K562 (cell line): Measurements from ENCODE around the gene NACC1. TPM values are rescaled to one million over a fixed set of nuclear protein-coding genes. Genes with fewer than 3 reads are reported as not detected.

ENCODE experiments used
- AFF1 ChIP-seq, 2 experiments: fragments of 450-650 bp; IDR thresholded peaks; 2 replicates each; pipeline ENCODE4 v1.6.1; 2018; ENCODE audit warnings: mild to moderate bottlenecking in 2 of 2, low read depth in 1 of 2; ENCODE audit not compliant: partially characterized antibody in 2 of 2
- DLX4 ChIP-seq: fragments of 250-450 bp; sonication (Bioruptor Pico); IDR thresholded peaks from 2 replicates; pipeline ENCODE4 v1.6.1; 2021; ENCODE audit warnings: mild to moderate bottlenecking
- ETV6 ChIP-seq, 3 experiments: fragments of 150-350 bp in 1 of 3; sonication (generic) in 1 of 3; formaldehyde crosslinking in 1 of 3; IDR thresholded peaks; 2 replicates each; pipeline versions ENCODE4 v1.6.1 to v1.8.0; 2014 to 2022; ENCODE audit warnings: borderline replicate concordance in 2 of 3, low read depth in 2 of 3, antibody characterized with exemption in 1 of 3, low read length in 1 of 3, mild to moderate bottlenecking in 1 of 3, missing genetic modification reagents in 1 of 3
- FOS ChIP-seq: IDR thresholded peaks from 3 replicates; pipeline ENCODE4 v1.6.1; 2011; ENCODE audit not compliant: insufficient read length; ENCODE audit errors: extremely low read depth
- MAFG ChIP-seq: fragments of 450-650 bp; conservative IDR thresholded peaks from 2 replicates; pipeline ENCODE4 v1.6.1; 2016; ENCODE audit warnings: missing genetic modification characterization, missing compliant biosample characterization
- MXD1 ChIP-seq: fragments of 250-450 bp; sonication (Bioruptor Pico); IDR thresholded peaks from 2 replicates; pipeline ENCODE4 v1.8.0; 2021; ENCODE audit warnings: borderline replicate concordance, mild to moderate bottlenecking, moderate library complexity; ENCODE audit not compliant: poor library complexity, severe bottlenecking
- PHF8 ChIP-seq: fragments of 200-600 bp; sonication (generic); IDR thresholded peaks from 2 replicates; pipeline ENCODE4 v1.6.1; 2012; ENCODE audit warnings: mixed run types, mild to moderate bottlenecking, inconsistent platforms, low read length, moderate library complexity, borderline replicate concordance
- RB1 ChIP-seq: fragments of 450-650 bp; IDR thresholded peaks from 2 replicates; pipeline ENCODE4 v1.6.1; 2017; ENCODE audit warnings: low read depth, mild to moderate bottlenecking
- SUPT5H ChIP-seq: fragments of 450-650 bp; IDR thresholded peaks from 2 replicates; pipeline ENCODE4 v1.6.1; 2016
- ZBTB2 ChIP-seq: fragments of 450-650 bp; IDR thresholded peaks from 2 replicates; pipeline ENCODE4 v1.6.1; 2016; ENCODE audit warnings: antibody characterized with exemption
- ZNF146 ChIP-seq: IDR thresholded peaks from one replicate; pipeline ENCODE4 v1.6.1; 2018; ENCODE audit warnings: missing compliant biosample characterization; ENCODE audit not compliant: unreplicated experiment
- ZNF639 ChIP-seq, 2 experiments: fragments of 200-800 bp in 1 of 2; sonication (Bioruptor generic) in 1 of 2; sonication (generic) in 1 of 2; formaldehyde crosslinking in 1 of 2; IDR thresholded peaks in 1 of 2; conservative IDR thresholded peaks in 1 of 2; 2 replicates each; pipeline versions ENCODE4 v1.5.0 to v1.6.1; 2016 to 2020; ENCODE audit warnings: missing compliant biosample characterization in 1 of 2, missing genetic modification characterization in 1 of 2, missing genetic modification reagents in 1 of 2
- polyA plus RNA-seq, 8 experiments: library from polyadenylated mRNA; depleted of rRNA in 4 of 8; stranded (reverse) in 5 of 8; unstranded in 3 of 8; fragments of >200 nt; fragmentation: Nextera tagmentation in 2 of 8; fragmentation: Illumina TruSeq in 1 of 8; extraction: Ambion mirVana in 2 of 8; extraction: Trizol in 1 of 8; gene quantifications; 2 replicates each; pipeline versions ENCODE4 v1.2.1 to v1.2.3, GENCODE V29; 2011 to 2014; ENCODE audit warnings: inconsistent platforms in 1 of 8, missing spikeins in 1 of 8
- total RNA-seq, 7 experiments: library from RNA; depleted of rRNA in 6 of 7; stranded (reverse); fragments of >200 nt in 6 of 7; fragmentation: Illumina TruSeq in 2 of 7; extraction: Trizol in 2 of 7; gene quantifications; 2 replicates each; pipeline versions ENCODE4 v1.2.1 to v1.2.3, GENCODE V29; 2011 to 2021; ENCODE audit warnings: low replicate concordance in 1 of 7

NACC1 gene
- total and polyA plus RNA-seq, 9 of the 15 experiments (the other 6 are each of a cell fraction or from before 2014, with no cell fraction given) = 0.04 to 96.6 (median 25.8) TPM

- no peak; a peak in 1 of 4 replicates for TF ChIP-seq ZNF639 (CRISPR knock-in tag; conservative IDR thresholded peaks at IDR 0.05 in 1 of 2, IDR thresholded peaks at IDR 0.05 in 1 of 2)
- peak in 1 of 2 experiments; percentile 86 for TF ChIP-seq AFF1 (IDR thresholded peaks at IDR 0.05; ENCODE audit: low read depth in 1 of 2, partially characterized antibody in 2 of 2)
- no peak for TF ChIP-seq MAFG (tag)
- TF ChIP-seq SUPT5H = peak; percentile 37; the same call in 1 of the 2 replicates
- no peak for TF ChIP-seq FOS
- TF ChIP-seq MXD1 (CRISPR knock-in tag) = no peak
- no peak for TF ChIP-seq DLX4 (CRISPR knock-in tag)
- TF ChIP-seq ETV6 (IDR thresholded peaks at IDR 0.05; ENCODE audit: borderline replicate concordance in 1 of 2, low read depth in 2 of 2, low read length in 1 of 2) = no peak
- TF ChIP-seq ETV6 (CRISPR knock-in tag; IDR thresholded peaks at IDR 0.05; ENCODE audit: borderline replicate concordance) = no peak
- TF ChIP-seq RB1 = no peak
- TF ChIP-seq ZBTB2 = no peak; the same call in 1 of the 2 replicates
- peak; percentile 58; the same call in 1 of the 2 replicates for TF ChIP-seq PHF8
- no peak for TF ChIP-seq ZNF146 (CRISPR knock-in tag)
Observed at GRCh38 chr19:13118424-13119193, 545 bp downstream of the NACC1 start (continued).
